GM18867 (cell line): ENCODE results near the gene NEK4.

Source experiments
- ATAC-seq: cut with Tn5 transposase; IDR thresholded peaks from one replicate; pipeline ENCODE4 v1.9.1; 2021; ENCODE audit warnings: mild to moderate bottlenecking, moderate library complexity; ENCODE audit not compliant: unreplicated experiment

NEK4 gene

GRCh38 chr3:52705438-52705687 is 65.4 kb downstream of the NEK4 start:
- ATAC-seq: no peak

- ATAC-seq: no peak
Observed at GRCh38 chr3:52704611-52705437, 65.9 kb downstream of the NEK4 start.

- ATAC-seq: no peak
Observed at GRCh38 chr3:52703341-52703740, 67.4 kb downstream of the NEK4 start.

- no peak for ATAC-seq
Observed at GRCh38 chr3:52697632-52697965, 73.1 kb downstream of the NEK4 start.

- no peak for ATAC-seq
Observed at GRCh38 chr3:52696830-52697631, 73.7 kb downstream of the NEK4 start.

- ATAC-seq: no peak
Observed at GRCh38 chr3:52695798-52696671, 74.7 kb downstream of the NEK4 start.

GRCh38 chr3:52694528-52695189 is 76.1 kb downstream of the NEK4 start:
- no peak for ATAC-seq

GRCh38 chr3:52693071-52693470 is 77.7 kb downstream of the NEK4 start:
- no peak for ATAC-seq

- no peak for ATAC-seq
Observed at GRCh38 chr3:52690560-52690959, 80.2 kb downstream of the NEK4 start.

- ATAC-seq: no peak
Observed at GRCh38 chr3:52689151-52689550, 81.6 kb downstream of the NEK4 start.

- no peak for ATAC-seq
Observed at GRCh38 chr3:52688266-52688665, 82.5 kb downstream of the NEK4 start.

- peak; percentile 65 for ATAC-seq
Observed at GRCh38 chr3:52685709-52686691, 84.7 kb downstream of the NEK4 start, which contains the start of the genes GNL3 and PBRM1. Gene GNL3 (plus strand): TSS chr3:52686032. CDS start chr3:52686093, 61 bp downstream. Gene PBRM1 (minus strand): TSS chr3:52685913.

- peak; percentile 75 for ATAC-seq
Observed at GRCh38 chr3:52685285-52685708, 85.4 kb downstream of the NEK4 start.

- no peak for ATAC-seq
Observed at GRCh38 chr3:52684184-52684583, 86.6 kb downstream of the NEK4 start.

GRCh38 chr3:52683611-52684010 is 87.1 kb downstream of the NEK4 start:
- ATAC-seq: no peak

- no peak for ATAC-seq
Observed at GRCh38 chr3:52682016-52682415, 88.7 kb downstream of the NEK4 start.

- no peak for ATAC-seq
Observed at GRCh38 chr3:52681596-52681995, 89.1 kb downstream of the NEK4 start.

- no peak for ATAC-seq
Observed at GRCh38 chr3:52679811-52680210, 90.9 kb downstream of the NEK4 start.

- ATAC-seq: no peak
Observed at GRCh38 chr3:52679199-52679538, 91.6 kb downstream of the NEK4 start.
